Muscle of leg (tissue), 11 donors: Measurements from ENCODE around the gene KREMEN1. TPM values are rescaled to one million over a fixed set of nuclear protein-coding genes. Genes with fewer than 3 reads are reported as not detected.
A peak's percentile ranks its signal among the peaks of the same experiment; 100 is the strongest.

ENCODE experiments used
- DNase-seq: peaks from one replicate; pipeline ENCODE4 v3.0.0; 2013
- H3K27ac ChIP-seq: one replicate; pipeline ENCODE4 v1.5.1; 2013; ENCODE audit warnings: mild to moderate bottlenecking, low read length, control low read depth
- H3K27me3 ChIP-seq: one replicate; pipeline ENCODE4 v1.6.1; 2013; ENCODE audit warnings: low read length; ENCODE audit not compliant: control insufficient read depth, insufficient read depth
- H3K36me3 ChIP-seq: one replicate; pipeline ENCODE4 v1.6.1; 2013; ENCODE audit warnings: low read length; ENCODE audit not compliant: control insufficient read depth, insufficient read depth
- H3K4me1 ChIP-seq: one replicate; pipeline ENCODE4 v1.6.1; 2013; ENCODE audit warnings: low read length; ENCODE audit not compliant: control insufficient read depth, insufficient read depth
- H3K4me3 ChIP-seq: one replicate; pipeline ENCODE4 v1.5.1; 2013; ENCODE audit warnings: low read length, control low read depth
- H3K9me3 ChIP-seq: replicated peaks from 2 replicates; pipeline ENCODE4 v1.6.1; 2013; ENCODE audit warnings: low read depth, low read length; ENCODE audit not compliant: control insufficient read depth
- WGBS: methylation state at CpG from one replicate; pipeline ENCODE4 v1.1.5; 2013; ENCODE audit warnings: missing lambda C conversion rate; ENCODE audit not compliant: insufficient coverage; 5-methylcytosine and 5-hydroxymethylcytosine counted together
- polyA plus RNA-seq, 8 donors: library from polyadenylated mRNA; unstranded; fragments of 120-200 nt; gene quantifications; one replicate each; pipeline versions ENCODE4 v1.2.1 to v1.2.3, GENCODE V29; 2013; ENCODE audit warnings: inconsistent platforms in 1 of 8, low replicate concordance in 1 of 8; ENCODE audit not compliant: insufficient read length in 8 of 8, insufficient read depth in 1 of 8
- total RNA-seq: library from RNA; stranded (reverse); fragments of 120-200 nt; gene quantifications from one replicate; pipeline ENCODE4 v1.2.4, GENCODE V29; 2013

Gene KREMEN1
- total and polyA plus RNA-seq, 9 donors, result 44.9 to 96.6 (median 86.6) TPM

GRCh38 chr22:29087012-29087411, 14.2 kb downstream of the KREMEN1 start:
- no peaks in the 10 kb centered on the region for H3K27me3 ChIP-seq
- WGBS, result no CpG with 5 or more reads among the region's 2 CpGs
- H3K27ac ChIP-seq, result no peak overlapping the region
- H3K9me3 ChIP-seq, result no peaks in the 10 kb centered on the region
- no peak for DNase-seq
- no peak overlapping the region for H3K4me3 ChIP-seq
- peaks cover 29% of the 10 kb centered on the region for H3K4me1 ChIP-seq
- no peaks in the 10 kb centered on the region for H3K36me3 ChIP-seq

GRCh38 chr22:29088809-29089208, 16.0 kb downstream of the KREMEN1 start:
- H3K4me1 ChIP-seq, result peaks cover 44% of the 10 kb centered on the region
- no peak overlapping the region for H3K4me3 ChIP-seq
- H3K9me3 ChIP-seq, result no peaks in the 10 kb centered on the region
- H3K36me3 ChIP-seq, result no peaks in the 10 kb centered on the region
- WGBS, result 75% methylated on average over 2 of the region's 3 CpGs
- H3K27me3 ChIP-seq, result no peaks in the 10 kb centered on the region
- DNase-seq, result no peak
- H3K27ac ChIP-seq, result no peak overlapping the region

DNA sequence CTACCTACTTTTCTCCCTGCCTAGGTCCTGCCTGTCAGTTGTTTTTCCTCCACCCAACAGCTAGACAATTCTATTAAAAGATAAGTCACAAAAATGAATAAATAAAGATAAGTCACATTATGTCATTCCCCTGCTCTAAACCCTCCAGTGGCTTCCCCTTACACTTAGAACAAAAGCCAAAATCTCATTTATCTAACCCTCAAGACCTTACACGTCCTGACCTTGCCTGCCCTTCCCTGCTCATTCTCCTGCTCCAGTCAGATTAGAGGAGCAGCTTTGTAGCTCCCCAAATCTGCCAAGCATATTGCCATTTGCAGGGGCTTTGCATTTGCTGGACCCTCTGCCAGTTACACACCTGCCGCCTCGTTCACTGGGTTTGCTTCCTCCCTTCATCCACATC, 16.7 kb downstream of the KREMEN1 start:
- Histone ChIP-seq H3K27ac (no peak overlapping the region), H3K4me3 (no peak overlapping the region), H3K27me3 (no peaks in the 10 kb centered on the region), H3K9me3 (no peaks in the 10 kb centered on the region), H3K4me1 (peaks cover 44% of the 10 kb centered on the region), H3K36me3 (peaks cover 4% of the 10 kb centered on the region)
- DNase-seq, result no peak
- WGBS, result 50% methylated on average over 3 of the region's 3 CpGs

GRCh38 chr22:29090039-29090438, 17.2 kb downstream of the KREMEN1 start:
- no peak for DNase-seq
- Histone ChIP-seq H3K36me3 (peaks cover 7% of the 10 kb centered on the region), H3K27ac (no peak overlapping the region), H3K9me3 (no peaks in the 10 kb centered on the region), H3K4me3 (no peak overlapping the region), H3K4me1 (peaks cover 44% of the 10 kb centered on the region), H3K27me3 (no peaks in the 10 kb centered on the region)
- no CpG with 5 or more reads among the region's 3 CpGs for WGBS

GRCh38 chr22:29092243-29092642, 19.4 kb downstream of the KREMEN1 start:
- peaks cover 15% of the 10 kb centered on the region for H3K36me3 ChIP-seq
- H3K27me3 ChIP-seq, result no peaks in the 10 kb centered on the region
- no peak for DNase-seq
- 100% methylated on average over 2 of the region's 4 CpGs for WGBS
- H3K27ac ChIP-seq, result peak overlapping the region; percentile 44
- no peak overlapping the region for H3K4me3 ChIP-seq
- no peaks in the 10 kb centered on the region for H3K9me3 ChIP-seq
- peaks cover 49% of the 10 kb centered on the region for H3K4me1 ChIP-seq

- H3K4me3 ChIP-seq, result no peak overlapping the region
- no peak for DNase-seq
- H3K27ac ChIP-seq, result peak overlapping the region; percentile 86
- peaks cover 49% of the 10 kb centered on the region for H3K4me1 ChIP-seq
- 82% methylated on average over 1 of the region's 1 CpG for WGBS
- H3K27me3 ChIP-seq, result no peaks in the 10 kb centered on the region
- H3K36me3 ChIP-seq, result peaks cover 15% of the 10 kb centered on the region
- no peaks in the 10 kb centered on the region for H3K9me3 ChIP-seq
Measured at GRCh38 chr22:29093030-29093429, 20.2 kb downstream of the KREMEN1 start.

DNA sequence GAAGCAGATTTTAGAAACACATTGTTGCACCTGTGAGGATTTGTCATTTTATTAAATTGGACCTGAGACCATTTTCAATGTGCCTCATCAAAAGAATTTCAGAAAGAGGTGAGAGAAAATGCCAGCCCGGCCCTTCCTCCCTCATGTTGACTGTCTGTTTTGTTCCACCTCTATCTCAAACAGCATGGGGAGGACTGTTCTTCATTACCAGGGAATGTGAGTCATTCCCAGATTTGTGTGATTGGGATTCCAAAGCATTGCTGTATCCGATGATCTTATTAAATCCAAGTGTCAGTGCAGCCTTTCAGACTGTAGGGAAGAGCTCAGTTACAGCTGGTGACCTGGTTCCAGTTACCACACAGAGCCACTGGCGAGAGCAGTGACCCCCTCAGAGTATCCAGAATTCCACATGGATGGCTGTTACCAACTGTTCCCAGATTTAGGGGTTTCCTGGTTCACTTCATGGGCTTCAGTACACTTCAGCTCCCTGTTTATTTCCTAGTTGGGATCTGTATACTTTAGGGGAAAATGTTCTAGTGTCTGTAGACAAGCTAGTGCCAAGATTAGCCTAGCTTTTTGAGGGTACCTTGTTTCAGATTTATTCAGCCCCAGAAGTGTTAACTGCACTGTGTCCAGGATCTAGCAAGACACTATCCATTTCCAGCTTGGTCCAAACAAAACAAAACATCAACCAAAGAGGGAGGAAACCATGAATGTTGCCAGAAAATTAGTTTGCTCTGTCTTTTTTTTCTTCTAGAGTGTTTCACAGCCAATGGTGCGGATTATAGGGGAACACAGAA, 20.9 kb downstream of the KREMEN1 start:
- peaks cover 15% of the 10 kb centered on the region for H3K36me3 ChIP-seq
- WGBS, result 17% methylated on average over 2 of the region's 4 CpGs
- H3K4me3 ChIP-seq, result no peak overlapping the region
- H3K4me1 ChIP-seq, result peaks cover 47% of the 10 kb centered on the region
- peak; percentile 88 for DNase-seq
- H3K9me3 ChIP-seq, result no peaks in the 10 kb centered on the region
- peak overlapping the region; percentile 86 for H3K27ac ChIP-seq
- no peaks in the 10 kb centered on the region for H3K27me3 ChIP-seq

DNA sequence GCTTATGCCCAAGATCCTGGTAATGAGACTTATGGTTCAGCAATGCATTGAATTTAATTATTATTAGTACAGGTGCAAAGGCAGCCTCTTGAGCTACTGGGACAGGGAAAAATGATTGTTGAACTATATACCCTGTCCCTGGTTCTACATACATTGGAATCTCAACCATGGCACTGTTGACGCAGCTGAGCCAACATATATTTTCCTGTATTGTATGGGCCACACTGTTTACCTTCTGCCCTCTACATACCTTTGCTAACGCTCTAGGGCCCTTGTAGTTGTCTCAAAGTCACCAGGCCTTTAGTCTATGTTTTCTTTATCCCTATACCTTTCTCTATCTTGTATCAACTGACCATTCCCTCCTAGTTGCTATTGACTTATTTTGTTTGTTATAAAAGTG, 22.6 kb downstream of the KREMEN1 start:
- WGBS, result no CpG with 5 or more reads among the region's 2 CpGs
- Histone ChIP-seq H3K4me3 (no peak overlapping the region), H3K36me3 (peaks cover 18% of the 10 kb centered on the region), H3K4me1 (peaks cover 37% of the 10 kb centered on the region), H3K9me3 (no peaks in the 10 kb centered on the region), H3K27me3 (no peaks in the 10 kb centered on the region), H3K27ac (no peak overlapping the region)
- no peak for DNase-seq

DNA sequence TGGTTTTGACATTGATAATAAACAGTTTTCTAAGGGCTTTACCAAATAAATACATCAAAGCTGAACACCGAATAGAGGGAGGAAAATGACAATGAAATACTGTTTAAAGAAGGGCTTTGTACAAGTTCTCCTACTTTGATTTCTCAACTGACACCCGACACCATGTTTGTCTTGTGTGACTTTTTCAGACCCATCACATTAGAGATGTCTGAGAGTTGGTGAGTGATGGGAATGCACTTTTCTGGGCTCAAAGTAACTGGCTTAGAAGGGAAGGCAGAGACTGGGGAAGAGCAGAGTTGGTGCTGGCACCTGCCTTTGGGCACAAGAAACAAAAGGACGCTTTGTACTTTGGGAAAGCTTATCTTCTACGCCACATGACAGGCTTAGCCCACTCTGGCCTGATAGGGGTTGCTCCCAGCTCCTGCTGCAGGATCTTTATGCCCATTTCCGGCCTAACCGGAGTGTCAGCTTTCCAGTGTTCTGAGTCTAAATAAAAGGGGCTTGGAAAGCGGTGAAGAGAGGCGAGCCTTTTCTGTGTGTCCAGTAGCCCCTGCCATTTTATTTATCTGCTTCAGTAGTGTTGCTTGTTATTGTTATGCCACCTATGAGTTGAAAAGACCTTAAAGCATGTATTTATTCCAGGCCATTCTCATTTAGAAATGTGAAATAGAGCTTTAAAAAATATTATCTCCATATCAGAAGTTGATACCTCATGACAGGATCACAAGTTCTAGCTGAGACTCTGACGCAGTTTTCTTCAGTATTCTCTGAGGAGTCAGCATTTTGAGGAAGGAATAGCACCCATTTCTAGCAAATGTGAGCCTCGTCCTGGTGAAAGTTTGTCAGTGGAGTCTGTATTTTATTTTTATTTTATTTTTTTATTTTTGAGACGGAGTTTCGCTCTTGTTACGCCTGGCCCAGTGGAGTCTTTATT, 24.2 kb downstream of the KREMEN1 start:
- no peak for DNase-seq
- Histone ChIP-seq H3K9me3 (no peaks in the 10 kb centered on the region), H3K36me3 (peaks cover 18% of the 10 kb centered on the region), H3K27ac (peak overlapping the region; percentile 21), H3K4me3 (no peak overlapping the region), H3K27me3 (no peaks in the 10 kb centered on the region), H3K4me1 (peaks cover 29% of the 10 kb centered on the region)
- WGBS, result 44% methylated on average over 3 of the region's 13 CpGs

GRCh38 chr22:29098296-29098695, 25.5 kb downstream of the KREMEN1 start:
- no peak for DNase-seq
- H3K27me3 ChIP-seq, result no peaks in the 10 kb centered on the region
- no peak overlapping the region for H3K4me3 ChIP-seq
- no peak overlapping the region for H3K27ac ChIP-seq
- peaks cover 18% of the 10 kb centered on the region for H3K36me3 ChIP-seq
- 80% methylated on average over 1 of the region's 2 CpGs for WGBS
- H3K9me3 ChIP-seq, result no peaks in the 10 kb centered on the region
- peaks cover 16% of the 10 kb centered on the region for H3K4me1 ChIP-seq
